Progenitor cell of endocrine pancreas (in vitro differentiated cells): ENCODE results near the gene ADIPOQ. TPM values are rescaled to one million over a fixed set of nuclear protein-coding genes. Genes with fewer than 3 reads are reported as not detected.
A peak's percentile ranks its signal among the peaks of the same experiment; 100 is the strongest.
"Not testable (repeated sequence)": the region's sequence is repeated elsewhere in the genome, so short reads cannot be mapped to it uniquely, and the experiment has no call there.

ENCODE experiments used
- DNase-seq: peaks from one replicate; pipeline ENCODE4 v3.0.0; 2021; ENCODE audit warnings: low spot score; ENCODE audit not compliant: unreplicated experiment
- H3K27ac Mint-ChIP-seq: 2 replicates; pipeline ENCODE4 v1.8.0; 2021; ENCODE audit warnings: mild to moderate bottlenecking, moderate library complexity, mixed read lengths
- H3K27me3 Mint-ChIP-seq: 2 replicates; pipeline ENCODE4 v1.8.0; 2021; ENCODE audit warnings: mixed read lengths
- H3K36me3 Mint-ChIP-seq: 2 replicates; pipeline ENCODE4 v1.8.0; 2022; ENCODE audit warnings: mixed read lengths; ENCODE audit not compliant: insufficient read depth
- H3K4me1 Mint-ChIP-seq: 2 replicates; pipeline ENCODE4 v1.8.0; 2021; ENCODE audit warnings: low read depth, mixed read lengths
- H3K4me3 Mint-ChIP-seq: 2 replicates; pipeline ENCODE4 v1.8.0; 2021; ENCODE audit warnings: low read depth, mild to moderate bottlenecking, moderate library complexity, mixed read lengths
- H3K9me3 Mint-ChIP-seq: 2 replicates; pipeline ENCODE4 v1.8.0; 2021; ENCODE audit warnings: low read depth, mixed read lengths
- CTCF ChIP-seq: fragments of 200-600 bp; sonication (generic); IDR thresholded peaks from one replicate; pipeline ENCODE4 v1.5.0; 2021; ENCODE audit warnings: antibody characterized with exemption, mild to moderate bottlenecking; ENCODE audit not compliant: unreplicated experiment
- total RNA-seq: library from RNA; stranded (reverse); gene quantifications from 2 replicates; pipeline ENCODE4 v1.2.1, GENCODE V29; 2021

Gene ADIPOQ
- total RNA-seq, 1 donor from 2014 or later, result not detected

DNA sequence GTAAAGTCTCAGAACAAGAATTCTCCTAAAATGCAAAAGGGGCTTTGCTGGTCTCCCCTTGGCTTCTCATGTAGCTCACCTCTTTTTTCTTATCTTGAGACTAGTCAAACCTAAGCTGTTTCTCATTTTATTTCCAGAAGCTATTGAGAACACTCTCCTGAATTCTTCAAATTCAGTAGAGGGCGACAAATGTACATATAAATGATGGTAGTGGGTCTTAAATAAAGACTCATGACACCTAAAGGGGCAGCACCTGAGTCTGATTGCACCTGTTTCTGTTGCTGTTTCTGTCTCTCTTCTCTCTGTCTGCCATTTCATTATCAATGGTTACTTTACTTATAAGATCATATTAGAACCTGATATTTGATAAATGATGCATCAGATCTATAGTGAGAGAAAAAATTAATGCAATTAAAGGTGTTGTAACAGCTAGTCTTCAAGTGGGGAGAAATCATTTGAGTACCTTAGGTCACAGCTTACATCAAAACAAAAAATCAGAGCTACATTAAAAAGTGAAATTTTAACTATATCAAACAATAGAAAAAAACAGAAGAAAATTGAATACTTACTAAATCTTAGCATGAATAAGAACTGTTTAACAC is 7.0 kb downstream of the ADIPOQ start:
- H3K4me3 Mint-ChIP-seq, result no peak overlapping the region
- H3K9me3 Mint-ChIP-seq, result no peaks in the 10 kb centered on the region
- peaks cover 20% of the 10 kb centered on the region for H3K27me3 Mint-ChIP-seq
- H3K36me3 Mint-ChIP-seq, result no peaks in the 10 kb centered on the region
- peak; percentile 63 for TF ChIP-seq CTCF
- no peaks in the 10 kb centered on the region for H3K4me1 Mint-ChIP-seq
- H3K27ac Mint-ChIP-seq, result no peak overlapping the region
- no peak for DNase-seq

DNA sequence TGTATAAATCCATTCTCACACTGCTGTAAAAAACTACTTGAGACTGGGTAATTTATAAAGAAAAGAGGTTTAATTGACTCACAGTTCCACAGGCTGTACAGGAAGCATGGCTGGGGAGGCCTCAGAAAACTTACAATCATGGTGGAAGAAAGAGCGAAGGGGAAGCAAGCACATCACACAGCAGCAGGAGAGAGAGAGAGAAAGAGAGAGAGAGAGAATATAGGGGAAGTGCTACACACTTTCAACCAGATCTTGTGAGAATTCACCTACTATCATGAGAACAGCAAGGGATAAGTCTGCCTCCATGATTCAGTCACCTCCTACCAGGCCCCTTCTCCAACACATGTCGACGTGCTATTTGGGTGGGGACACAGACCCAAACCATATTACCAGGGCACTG is 9.3 kb downstream of the ADIPOQ start:
- not testable (repeated sequence) for H3K27ac Mint-ChIP-seq

GRCh38 chr3:186852994-186853393 is 10.5 kb downstream of the ADIPOQ start:
- Mint-ChIP-seq H3K36me3 (no peaks in the 10 kb centered on the region), H3K9me3 (no peaks in the 10 kb centered on the region), H3K4me1 (no peaks in the 10 kb centered on the region), H3K27me3 (peaks cover 9% of the 10 kb centered on the region), H3K27ac (no peak overlapping the region), H3K4me3 (no peak overlapping the region)
- DNase-seq, result no peak
- no peak for TF ChIP-seq CTCF

More for the DNA sequence above, 9.3 kb downstream of the ADIPOQ start:
- H3K4me3 Mint-ChIP-seq, DNase-seq, H3K4me1 Mint-ChIP-seq, H3K9me3 Mint-ChIP-seq, H3K36me3 Mint-ChIP-seq: not testable (repeated sequence)
- peaks cover 11% of the 10 kb centered on the region for H3K27me3 Mint-ChIP-seq

- H3K27me3 Mint-ChIP-seq, result peaks cover 9% of the 10 kb centered on the region
- DNase-seq, result no peak
- H3K27ac Mint-ChIP-seq, result no peak overlapping the region
- TF ChIP-seq CTCF, result no peak
- no peaks in the 10 kb centered on the region for H3K4me1 Mint-ChIP-seq
- H3K4me3 Mint-ChIP-seq, result no peak overlapping the region
- no peaks in the 10 kb centered on the region for H3K9me3 Mint-ChIP-seq
- no peaks in the 10 kb centered on the region for H3K36me3 Mint-ChIP-seq
Measured at GRCh38 chr3:186854146-186854545, 11.6 kb downstream of the ADIPOQ start.

DNA sequence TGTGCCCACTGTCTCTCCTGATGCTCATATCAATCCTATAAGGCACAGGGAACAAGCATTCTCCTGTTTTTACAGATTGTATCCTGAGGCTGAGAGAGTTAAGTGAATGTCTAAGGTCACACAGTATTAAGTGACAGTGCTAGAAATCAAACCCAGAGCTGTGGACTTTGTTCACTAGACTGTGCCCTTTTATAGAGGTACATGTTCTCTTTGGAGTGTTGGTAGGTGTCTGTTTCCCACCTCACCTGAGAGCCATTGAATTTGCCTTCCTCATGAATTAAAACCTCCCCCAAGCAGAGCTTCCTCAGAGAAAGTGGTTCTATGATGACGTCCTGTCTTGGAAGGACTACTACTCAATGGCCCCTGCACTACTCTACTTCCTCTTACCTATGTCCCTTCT is 12.4 kb downstream of the ADIPOQ start:
- Mint-ChIP-seq H3K9me3 (peaks cover 4% of the 10 kb centered on the region), H3K27ac (no peak overlapping the region), H3K4me1 (no peaks in the 10 kb centered on the region), H3K27me3 (peaks cover 9% of the 10 kb centered on the region), H3K4me3 (no peak overlapping the region), H3K36me3 (peaks cover 2% of the 10 kb centered on the region)
- no peak for TF ChIP-seq CTCF
- DNase-seq, result no peak

DNA sequence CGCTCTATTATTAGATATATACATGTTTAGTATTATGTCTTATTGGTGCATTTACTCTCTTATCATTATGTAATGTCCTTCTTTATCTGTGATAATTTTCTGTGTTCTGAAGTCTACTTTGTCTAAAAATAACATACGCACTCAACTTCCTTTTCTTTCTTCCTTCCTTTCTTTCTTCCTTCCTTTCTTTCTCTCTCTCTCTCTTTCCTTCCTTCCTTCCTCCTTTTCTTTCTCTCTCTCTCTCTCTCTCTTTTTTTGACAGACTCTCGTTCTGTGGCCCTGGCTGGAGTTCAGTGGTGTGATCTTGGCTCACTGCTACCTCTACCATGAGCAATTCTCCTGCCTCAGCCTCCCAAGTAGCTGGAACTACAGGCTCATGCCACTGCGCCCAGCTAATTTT is 15.2 kb downstream of the ADIPOQ start:
- Mint-ChIP-seq H3K27me3 (no peaks in the 10 kb centered on the region), H3K36me3 (peaks cover 2% of the 10 kb centered on the region), H3K9me3 (peaks cover 4% of the 10 kb centered on the region), H3K4me1 (no peaks in the 10 kb centered on the region), H3K4me3 (no peak overlapping the region), H3K27ac (no peak overlapping the region)
- no peak for DNase-seq
- no peak for TF ChIP-seq CTCF

DNA sequence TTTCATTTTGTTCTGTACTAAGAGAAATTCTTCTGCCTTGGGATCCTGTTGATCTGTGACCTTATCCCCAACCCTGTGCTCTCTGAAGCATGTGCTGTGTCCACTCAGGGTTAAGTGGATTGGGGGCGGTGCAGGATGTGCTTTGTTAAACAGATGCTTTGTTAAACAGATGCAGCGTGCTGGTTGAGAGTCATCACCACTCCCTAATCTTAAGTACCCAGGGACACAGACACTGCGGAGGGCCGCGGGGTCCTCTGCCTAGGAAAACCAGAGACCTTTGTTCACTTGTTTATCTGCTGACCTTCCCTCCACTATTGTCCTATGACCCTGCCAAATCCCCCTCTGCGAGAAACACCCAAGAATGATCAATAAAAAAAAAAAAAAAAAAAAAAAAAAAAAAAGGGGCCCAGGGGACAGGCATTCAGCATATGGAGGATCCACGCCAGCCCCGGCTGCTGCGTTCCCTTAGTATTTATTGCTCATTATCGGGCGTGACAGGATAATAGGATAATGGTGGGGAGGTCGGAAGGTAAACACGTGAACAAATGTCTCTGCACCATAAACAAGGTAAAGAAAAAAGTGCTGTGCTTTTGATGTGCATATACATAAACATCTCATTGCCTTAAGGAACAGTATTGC is 22.8 kb downstream of the ADIPOQ start:
- not testable (repeated sequence) for H3K27me3 Mint-ChIP-seq, H3K36me3 Mint-ChIP-seq, H3K9me3 Mint-ChIP-seq, H3K4me3 Mint-ChIP-seq, H3K27ac Mint-ChIP-seq, DNase-seq
- peaks cover 10% of the 10 kb centered on the region for H3K4me1 Mint-ChIP-seq

DNA sequence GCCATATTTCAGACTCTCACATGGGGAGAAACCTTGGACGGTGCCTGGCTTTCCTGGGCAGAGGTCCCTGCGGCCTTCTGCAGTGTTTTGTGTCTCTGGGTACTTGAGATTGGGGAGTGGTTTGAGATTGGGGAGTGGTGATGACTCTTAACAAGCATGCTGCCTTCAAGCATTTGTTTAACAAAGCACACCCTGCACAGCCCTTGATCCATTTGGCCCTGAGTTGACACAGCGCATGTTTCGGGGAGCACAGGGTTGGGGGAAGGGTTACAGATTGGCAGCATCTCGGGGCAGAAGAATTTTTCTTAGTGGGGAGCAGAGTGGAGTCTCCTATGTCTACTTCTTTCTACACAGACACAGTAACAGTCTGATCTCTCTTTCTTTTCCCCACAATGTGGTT is 23.6 kb downstream of the ADIPOQ start:
- not testable (repeated sequence) for H3K27me3 Mint-ChIP-seq, H3K36me3 Mint-ChIP-seq, H3K4me3 Mint-ChIP-seq, DNase-seq, H3K9me3 Mint-ChIP-seq, H3K27ac Mint-ChIP-seq
- H3K4me1 Mint-ChIP-seq, result peaks cover 18% of the 10 kb centered on the region
